Fibroblast of mammary gland (primary cell): ENCODE measurements around the gene GNG12.

Experiments
- DNase-seq: peaks from one replicate; pipeline ENCODE4 v3.0.0-alpha.2; 2010; ENCODE audit warnings: low read depth
- H3K4me3 ChIP-seq: 2 replicates; pipeline ENCODE4 v1.5.1; 2011; ENCODE audit warnings: low read depth, mild to moderate bottlenecking, low read length, moderate library complexity; ENCODE audit not compliant: control insufficient read depth
- TF ChIP-seq, protein P1 (sequence below): conservative IDR thresholded peaks from 2 replicates; pipeline ENCODE4 v1.5.1; 2011; ENCODE audit warnings: low read depth, low read length, inconsistent platforms; ENCODE audit not compliant: control insufficient read depth, insufficient read depth

Gene GNG12

GRCh38 chr1:67830226-67830625, 3.0 kb downstream of the GNG12 start:
- DNase-seq: peak; percentile 51
- no peak overlapping the region for H3K4me3 ChIP-seq
- TF ChIP-seq, protein P1, sequence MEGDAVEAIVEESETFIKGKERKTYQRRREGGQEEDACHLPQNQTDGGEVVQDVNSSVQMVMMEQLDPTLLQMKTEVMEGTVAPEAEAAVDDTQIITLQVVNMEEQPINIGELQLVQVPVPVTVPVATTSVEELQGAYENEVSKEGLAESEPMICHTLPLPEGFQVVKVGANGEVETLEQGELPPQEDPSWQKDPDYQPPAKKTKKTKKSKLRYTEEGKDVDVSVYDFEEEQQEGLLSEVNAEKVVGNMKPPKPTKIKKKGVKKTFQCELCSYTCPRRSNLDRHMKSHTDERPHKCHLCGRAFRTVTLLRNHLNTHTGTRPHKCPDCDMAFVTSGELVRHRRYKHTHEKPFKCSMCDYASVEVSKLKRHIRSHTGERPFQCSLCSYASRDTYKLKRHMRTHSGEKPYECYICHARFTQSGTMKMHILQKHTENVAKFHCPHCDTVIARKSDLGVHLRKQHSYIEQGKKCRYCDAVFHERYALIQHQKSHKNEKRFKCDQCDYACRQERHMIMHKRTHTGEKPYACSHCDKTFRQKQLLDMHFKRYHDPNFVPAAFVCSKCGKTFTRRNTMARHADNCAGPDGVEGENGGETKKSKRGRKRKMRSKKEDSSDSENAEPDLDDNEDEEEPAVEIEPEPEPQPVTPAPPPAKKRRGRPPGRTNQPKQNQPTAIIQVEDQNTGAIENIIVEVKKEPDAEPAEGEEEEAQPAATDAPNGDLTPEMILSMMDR: no peak

GRCh38 chr1:67827688-67828087, 5.6 kb downstream of the GNG12 start:
- no peak overlapping the region for H3K4me3 ChIP-seq
- no peak for DNase-seq
- TF ChIP-seq, protein P1: no peak

- TF ChIP-seq, protein P1: no peak
- DNase-seq: no peak
- H3K4me3 ChIP-seq: no peak overlapping the region
Observed at GRCh38 chr1:67825591-67825990, 7.7 kb downstream of the GNG12 start.

DNA sequence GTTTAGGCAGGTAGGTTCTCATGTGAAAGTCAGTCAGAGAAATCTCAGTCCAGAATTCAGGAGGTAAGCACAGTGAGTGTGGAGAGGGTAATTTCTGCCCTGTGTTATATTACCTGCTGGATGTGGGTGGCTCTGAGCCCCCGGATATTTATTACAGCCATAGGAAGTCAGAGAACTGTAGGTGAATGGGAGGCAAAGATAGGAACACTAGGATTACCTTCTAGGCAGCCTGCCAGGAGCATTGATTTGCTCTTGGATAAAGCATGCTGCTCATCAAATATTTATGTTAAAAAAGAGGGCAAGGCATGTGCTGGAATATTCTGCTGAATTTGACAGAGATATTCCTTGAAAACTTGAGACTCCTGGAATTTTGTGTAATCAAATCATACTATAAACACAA, 8.5 kb downstream of the GNG12 start:
- TF ChIP-seq, protein P1: no peak
- no peak for DNase-seq
- no peak overlapping the region for H3K4me3 ChIP-seq

- H3K4me3 ChIP-seq: no peak overlapping the region
- TF ChIP-seq, protein P1: no peak
- peak; percentile 43 for DNase-seq
Observed at GRCh38 chr1:67823615-67824014, 9.7 kb downstream of the GNG12 start.

DNA sequence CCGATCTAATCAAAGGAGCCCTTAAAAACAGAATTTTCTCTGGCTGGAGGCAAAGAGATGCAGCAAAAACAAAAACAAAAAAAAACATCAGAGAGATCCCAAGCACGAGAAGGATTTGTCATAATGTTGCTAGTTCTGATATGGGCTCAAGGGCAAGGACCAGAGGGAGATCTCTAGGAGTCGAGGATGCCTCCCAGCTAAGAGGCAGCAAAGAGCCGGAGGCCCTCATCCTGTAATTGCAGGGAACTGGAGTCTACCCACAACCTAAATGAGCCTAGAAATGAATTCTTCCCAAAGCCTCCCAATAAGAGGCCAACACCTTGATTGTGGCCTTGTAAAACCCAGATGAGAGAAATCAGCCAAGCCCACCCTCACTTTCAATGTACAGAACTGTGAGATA, 12.0 kb downstream of the GNG12 start:
- H3K4me3 ChIP-seq: no peak overlapping the region
- no peak for DNase-seq
- TF ChIP-seq, protein P1: no peak

DNA sequence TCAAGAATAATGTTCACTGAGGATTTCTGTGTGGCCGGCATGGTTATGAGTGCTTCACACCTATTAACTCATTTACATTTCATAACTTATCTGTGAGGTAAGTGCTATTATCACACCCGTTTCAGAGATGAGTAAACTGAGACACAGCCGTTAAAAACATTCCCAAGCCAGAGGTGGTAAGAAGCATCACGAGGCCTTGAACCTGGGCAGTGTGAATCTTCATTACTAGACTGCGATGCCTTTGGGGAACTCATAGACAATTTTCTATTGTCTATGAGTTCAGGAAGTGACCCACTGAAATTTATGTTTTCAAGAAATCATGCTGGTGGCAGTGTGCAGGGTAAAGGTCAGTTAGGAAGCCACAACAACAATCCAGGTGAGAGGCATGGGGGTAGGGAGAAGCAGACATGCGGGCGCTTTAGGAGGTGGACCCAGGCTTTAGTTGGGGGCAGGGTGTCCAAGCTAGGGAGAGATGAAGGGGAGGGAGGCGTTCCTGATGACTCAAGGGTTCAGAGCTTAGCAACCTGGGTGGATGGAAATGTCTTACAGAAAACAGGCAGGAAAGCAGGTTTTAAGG, 14.5 kb downstream of the GNG12 start:
- no peak for DNase-seq
- TF ChIP-seq, protein P1: no peak
- H3K4me3 ChIP-seq: no peak overlapping the region
